Peyer's patch (tissue), 4 donors: Measurements from ENCODE around the gene DAPK1.

ENCODE experiments used
- POLR2A ChIP-seq, 2 donors: fragments of 450-650 bp; IDR thresholded peaks; one replicate each; pipeline ENCODE4 v1.5.1; 2017; ENCODE audit warnings: antibody characterized with exemption in 2 of 2, mild to moderate bottlenecking in 2 of 2, moderate library complexity in 2 of 2
- TF ChIP-seq, protein P1 (sequence below), 6 experiments: fragments of 450-650 bp in 4 of 6; fragments of 200-600 bp in 2 of 6; sonication (generic) in 1 of 6; IDR thresholded peaks; one replicate each; pipeline ENCODE4 v1.5.1; 2017 to 2019; ENCODE audit warnings: antibody characterized with exemption in 6 of 6, mild to moderate bottlenecking in 3 of 6, moderate library complexity in 1 of 6

DNA sequence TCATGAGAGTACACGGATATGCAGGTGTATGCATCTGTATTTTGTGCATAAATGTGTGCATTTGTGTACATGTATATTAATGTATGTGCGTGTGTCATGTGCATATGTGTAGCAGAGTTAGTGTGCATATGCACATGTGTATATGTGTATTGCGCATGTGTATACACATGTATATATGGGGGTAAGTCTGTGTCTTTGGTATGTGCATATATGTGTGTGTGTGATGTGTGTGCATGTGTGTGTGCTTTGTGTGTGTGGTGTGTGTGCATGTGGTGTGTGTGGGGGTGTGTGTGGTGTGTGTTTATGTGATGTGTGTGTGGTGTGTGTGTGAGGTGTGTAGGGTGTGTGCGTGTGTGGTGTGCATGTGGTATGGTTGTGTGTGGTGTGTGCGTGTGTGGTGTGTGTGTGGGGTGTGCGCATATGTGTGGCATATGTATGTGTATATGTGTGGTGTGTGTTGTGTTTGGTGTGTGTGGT lies 215.2 kb downstream of the DAPK1 start:
- TF ChIP-seq, protein P1, sequence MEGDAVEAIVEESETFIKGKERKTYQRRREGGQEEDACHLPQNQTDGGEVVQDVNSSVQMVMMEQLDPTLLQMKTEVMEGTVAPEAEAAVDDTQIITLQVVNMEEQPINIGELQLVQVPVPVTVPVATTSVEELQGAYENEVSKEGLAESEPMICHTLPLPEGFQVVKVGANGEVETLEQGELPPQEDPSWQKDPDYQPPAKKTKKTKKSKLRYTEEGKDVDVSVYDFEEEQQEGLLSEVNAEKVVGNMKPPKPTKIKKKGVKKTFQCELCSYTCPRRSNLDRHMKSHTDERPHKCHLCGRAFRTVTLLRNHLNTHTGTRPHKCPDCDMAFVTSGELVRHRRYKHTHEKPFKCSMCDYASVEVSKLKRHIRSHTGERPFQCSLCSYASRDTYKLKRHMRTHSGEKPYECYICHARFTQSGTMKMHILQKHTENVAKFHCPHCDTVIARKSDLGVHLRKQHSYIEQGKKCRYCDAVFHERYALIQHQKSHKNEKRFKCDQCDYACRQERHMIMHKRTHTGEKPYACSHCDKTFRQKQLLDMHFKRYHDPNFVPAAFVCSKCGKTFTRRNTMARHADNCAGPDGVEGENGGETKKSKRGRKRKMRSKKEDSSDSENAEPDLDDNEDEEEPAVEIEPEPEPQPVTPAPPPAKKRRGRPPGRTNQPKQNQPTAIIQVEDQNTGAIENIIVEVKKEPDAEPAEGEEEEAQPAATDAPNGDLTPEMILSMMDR (IDR thresholded peaks at IDR 0.05) = no peak
- TF ChIP-seq POLR2A (IDR thresholded peaks at IDR 0.05) = no peak
